ENCODE results near the gene PKLR.

PKLR gene

GRCh38 chr1:155284476-155284875, 16.8 kb downstream of the PKLR start:
- no peak for DNase-seq

GRCh38 chr1:155282488-155283091, 18.6 kb downstream of the PKLR start:
- no peak for DNase-seq

- DNase-seq, result no peak
Measured at GRCh38 chr1:155279268-155279667, 22.0 kb downstream of the PKLR start.

- no peak for DNase-seq
Measured at GRCh38 chr1:155278689-155279160, 22.5 kb downstream of the PKLR start.

- DNase-seq, result peak; percentile 62 to 76 (median 71)
Measured at GRCh38 chr1:155277902-155278688, 23.1 kb downstream of the PKLR start.

GRCh38 chr1:155277070-155277901, 24.0 kb downstream of the PKLR start, which contains the start of gene HCN3:
HCN3 (plus strand) TSS chr1:155277463; CDS start chr1:155277591, 128 bp downstream.
- peak; percentile 85 to 90 (median 88) for DNase-seq

GRCh38 chr1:155273343-155274245, 27.6 kb downstream of the PKLR start, which contains the start of gene CLK2:
CLK2 (minus strand) TSS chr1:155273504; CDS start chr1:155270977, 2,527 bp downstream.
- DNase-seq, result peak; percentile 86 to 98 (median 93)

GRCh38 chr1:155272466-155273342, 28.5 kb downstream of the PKLR start:
- no peak for DNase-seq

GRCh38 chr1:155269381-155269780, 31.9 kb downstream of the PKLR start:
- DNase-seq, result no peak

- no peak for DNase-seq
Measured at GRCh38 chr1:155268630-155269029, 32.6 kb downstream of the PKLR start.

GRCh38 chr1:155267373-155267772, 33.9 kb downstream of the PKLR start:
- DNase-seq, result no peak

- no peak for DNase-seq
Measured at GRCh38 chr1:155266553-155266952, 34.7 kb downstream of the PKLR start.

GRCh38 chr1:155263067-155263466, 38.2 kb downstream of the PKLR start:
- DNase-seq, result no peak

- peak; percentile 63 to 93 (median 82) for DNase-seq
Measured at GRCh38 chr1:155261852-155262673, 39.2 kb downstream of the PKLR start, which contains the start of gene SCAMP3. SCAMP3 (minus strand) TSS chr1:155262360; CDS start chr1:155262151, 209 bp downstream.

GRCh38 chr1:155261493-155261851, 39.8 kb downstream of the PKLR start:
- DNase-seq, result peak in 1 of 5 experiments; percentile 70

- no peak for DNase-seq
Measured at GRCh38 chr1:155260276-155260675, 41.0 kb downstream of the PKLR start.

- DNase-seq, result no peak
Measured at GRCh38 chr1:155256058-155256852, 45.0 kb downstream of the PKLR start.

GRCh38 chr1:155255243-155256007, 45.8 kb downstream of the PKLR start, which contains the start of gene ENTREP3:
ENTREP3 (minus strand) TSS chr1:155255483; CDS start chr1:155254877, 606 bp downstream.
- peak; percentile 50 to 83 (median 61) for DNase-seq

Data from T-helper 2 cell (primary cell).